Activated naive CD4-positive, alpha-beta T cell treated with anti-CD3 and anti-CD28 coated beads, Interleukin-2, amount 10 ng/mL, durations not matched to agents 7 days and 5 days (primary cell): ENCODE data around the gene SH3GL1.

Source experiments
- CTCF ChIA-PET: fragments of 350-600 bp; sonication (Branson Sonifier 250); formaldehyde crosslinking; loops from one replicate; lab custom pipeline; 2021; ENCODE audit warnings: antibody characterized with exemption; lab: Charles Lee
- DNase-seq: peaks from one replicate; pipeline ENCODE4 v3.0.0-alpha.2; 2020
- H3K27ac Mint-ChIP-seq: one replicate; pipeline ENCODE4 v1.8.0; 2021; ENCODE audit warnings: mild to moderate bottlenecking, moderate library complexity, mixed read lengths
- H3K27me3 Mint-ChIP-seq: one replicate; pipeline ENCODE4 v1.8.0; 2021; ENCODE audit warnings: mild to moderate bottlenecking, mixed read lengths
- H3K36me3 Mint-ChIP-seq: one replicate; pipeline ENCODE4 v1.8.0; 2021; ENCODE audit warnings: mixed read lengths
- H3K4me1 Mint-ChIP-seq: one replicate; pipeline ENCODE4 v1.8.0; 2021; ENCODE audit warnings: mixed read lengths
- H3K4me3 Mint-ChIP-seq: one replicate; pipeline ENCODE4 v1.8.0; 2021; ENCODE audit warnings: mild to moderate bottlenecking, moderate library complexity, mixed read lengths
- H3K9me3 Mint-ChIP-seq: one replicate; pipeline ENCODE4 v1.8.0; 2021; ENCODE audit warnings: mixed read lengths

Gene SH3GL1

GRCh38 chr19:4385291-4386040 lies 14.9 kb downstream of the SH3GL1 start:
- peaks cover 35% of the 10 kb centered on the region for H3K36me3 Mint-ChIP-seq
- no peaks in the 10 kb centered on the region for H3K27me3 Mint-ChIP-seq
- DNase-seq, result no peak
- CTCF ChIA-PET, result no interaction called here
- H3K4me3 Mint-ChIP-seq, result no peak overlapping the region
- peaks cover 46% of the 10 kb centered on the region for H3K4me1 Mint-ChIP-seq
- H3K9me3 Mint-ChIP-seq, result no peaks in the 10 kb centered on the region
- H3K27ac Mint-ChIP-seq, result no peak overlapping the region

GRCh38 chr19:4380254-4380727 lies 20.1 kb downstream of the SH3GL1 start:
- DNase-seq, result peak; percentile 82
- H3K27ac Mint-ChIP-seq, result peak overlapping the region; percentile 94

DNA sequence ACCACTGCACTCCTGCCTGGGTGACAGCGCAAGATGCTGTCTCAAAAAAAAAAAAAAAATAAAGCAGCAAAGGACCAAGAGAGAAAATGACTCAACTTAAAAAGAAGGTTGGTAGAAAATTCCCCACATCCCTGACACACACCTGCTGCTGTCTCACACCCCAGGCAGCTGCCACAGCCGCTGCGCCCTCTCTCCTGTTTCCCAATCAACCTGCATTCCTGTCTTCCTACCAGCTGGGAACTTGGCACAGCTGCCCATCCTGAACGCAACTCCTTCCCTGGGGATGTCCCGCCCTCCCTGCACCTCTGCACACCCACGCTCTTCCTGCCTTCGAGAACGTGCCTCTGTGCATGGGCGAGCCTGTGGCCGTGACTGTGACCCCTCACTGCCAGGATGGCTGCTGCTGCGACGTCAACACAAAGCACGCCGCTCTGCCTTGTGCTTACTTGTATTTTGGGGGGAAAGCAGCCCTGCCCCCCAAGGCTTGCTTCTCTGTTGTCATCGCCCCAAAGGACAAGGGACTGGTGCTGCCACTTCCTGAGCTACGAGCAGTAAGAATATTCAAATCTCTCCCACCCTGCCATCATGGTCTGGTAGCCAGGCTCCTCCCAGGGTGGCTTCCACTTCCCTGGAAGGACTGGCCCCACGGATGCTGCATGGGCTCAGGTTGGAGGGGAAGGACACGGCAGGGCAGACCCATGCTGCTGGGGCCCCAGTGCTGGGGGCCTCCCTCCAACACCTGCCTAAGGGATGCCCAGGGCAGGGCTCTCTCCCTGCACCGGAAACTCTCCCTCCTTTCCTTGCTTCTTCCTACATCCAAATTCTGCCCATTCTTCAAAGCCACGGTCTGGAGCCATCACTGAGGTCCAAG lies 20.7 kb downstream of the SH3GL1 start:
- H3K27me3 Mint-ChIP-seq, result no peaks in the 10 kb centered on the region
- no peaks in the 10 kb centered on the region for H3K9me3 Mint-ChIP-seq
- CTCF ChIA-PET, result interaction anchor here (0.7 to 1.4 kb wide), 2 partner anchors 23 to 27 kb away, joined by 3 to 4 read pairs; partner anchors contain the start of gene CHAF1A
- peaks cover 42% of the 10 kb centered on the region for H3K36me3 Mint-ChIP-seq
- peaks cover 76% of the 10 kb centered on the region for H3K4me1 Mint-ChIP-seq
- peak overlapping the region; percentile 94 for H3K27ac Mint-ChIP-seq
- DNase-seq, result peak; percentile 47
- peak overlapping the region; percentile 78 for H3K4me3 Mint-ChIP-seq

More at GRCh38 chr19:4380254-4380727, 20.1 kb downstream of the SH3GL1 start:
- no peaks in the 10 kb centered on the region for H3K27me3 Mint-ChIP-seq
- peak overlapping the region; percentile 78 for H3K4me3 Mint-ChIP-seq
- CTCF ChIA-PET, result interaction anchor here (0.9 to 1.4 kb wide), 2 partner anchors 14 to 22 kb away, joined by 4 read pairs; partner anchors contain the start of gene CHAF1A
- H3K4me1 Mint-ChIP-seq, result peaks cover 74% of the 10 kb centered on the region
- H3K36me3 Mint-ChIP-seq, result peaks cover 45% of the 10 kb centered on the region
- H3K9me3 Mint-ChIP-seq, result no peaks in the 10 kb centered on the region

GRCh38 chr19:4378886-4379285 lies 21.5 kb downstream of the SH3GL1 start:
- peaks cover 42% of the 10 kb centered on the region for H3K36me3 Mint-ChIP-seq
- DNase-seq, result peak; percentile 14
- H3K9me3 Mint-ChIP-seq, result no peaks in the 10 kb centered on the region
- H3K4me1 Mint-ChIP-seq, result peaks cover 80% of the 10 kb centered on the region
- CTCF ChIA-PET, result no interaction called here
- H3K4me3 Mint-ChIP-seq, result peak overlapping the region; percentile 78
- peak overlapping the region; percentile 94 for H3K27ac Mint-ChIP-seq
- no peaks in the 10 kb centered on the region for H3K27me3 Mint-ChIP-seq

DNA sequence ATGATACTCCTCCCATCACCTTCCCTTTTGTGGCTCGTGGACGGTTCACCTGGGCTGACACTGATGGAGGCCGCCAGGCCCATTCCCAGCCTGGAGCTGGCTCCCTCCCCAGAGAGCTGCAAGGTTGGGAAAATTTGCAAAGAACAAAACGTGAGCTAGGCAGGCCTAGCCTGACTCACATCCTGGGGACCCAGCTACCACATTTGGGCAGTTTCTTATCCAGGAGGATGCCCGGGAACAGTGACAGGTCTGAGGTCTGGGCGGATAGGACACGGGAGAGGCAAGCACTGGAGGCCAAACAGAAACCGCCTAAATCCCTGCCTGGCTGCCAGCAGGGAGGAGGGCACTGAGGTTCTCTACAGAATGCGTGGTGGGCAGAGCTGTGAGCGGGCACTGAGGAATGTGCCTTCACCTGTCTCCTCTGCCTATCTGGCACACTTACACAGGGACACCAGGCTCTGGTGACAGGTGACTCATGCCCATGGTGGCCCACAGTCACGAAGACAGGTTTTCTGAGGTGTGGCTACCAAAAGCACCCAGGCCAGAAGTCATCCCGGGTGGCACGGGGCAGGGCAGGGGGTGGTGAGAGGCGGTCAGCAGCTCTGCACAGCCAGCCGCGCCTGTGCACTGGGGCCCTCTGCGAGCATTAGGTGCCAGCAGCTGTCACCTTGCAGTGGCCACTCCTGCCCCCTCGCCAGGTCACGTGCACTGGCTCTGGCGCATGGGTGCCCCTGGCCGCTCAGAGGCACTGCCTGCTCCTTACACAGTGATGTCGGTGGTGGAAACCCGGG lies 23.2 kb downstream of the SH3GL1 start:
- H3K27ac Mint-ChIP-seq, result peak overlapping the region; percentile 49
- no peak for DNase-seq
- H3K36me3 Mint-ChIP-seq, result peaks cover 40% of the 10 kb centered on the region
- no peaks in the 10 kb centered on the region for H3K27me3 Mint-ChIP-seq
- H3K9me3 Mint-ChIP-seq, result no peaks in the 10 kb centered on the region
- H3K4me3 Mint-ChIP-seq, result peak overlapping the region; percentile 31
- CTCF ChIA-PET, result no interaction called here
- H3K4me1 Mint-ChIP-seq, result peaks cover 80% of the 10 kb centered on the region

GRCh38 chr19:4376671-4376990 lies 23.7 kb downstream of the SH3GL1 start:
- H3K27ac Mint-ChIP-seq, result peak overlapping the region; percentile 49
- no peaks in the 10 kb centered on the region for H3K9me3 Mint-ChIP-seq
- H3K4me3 Mint-ChIP-seq, result peak overlapping the region; percentile 31
- DNase-seq, result no peak
- H3K4me1 Mint-ChIP-seq, result peaks cover 81% of the 10 kb centered on the region
- peaks cover 40% of the 10 kb centered on the region for H3K36me3 Mint-ChIP-seq
- CTCF ChIA-PET, result no interaction called here
- H3K27me3 Mint-ChIP-seq, result no peaks in the 10 kb centered on the region

GRCh38 chr19:4376028-4376670 lies 24.2 kb downstream of the SH3GL1 start:
- Mint-ChIP-seq H3K27ac (peak overlapping the region; percentile 67), H3K27me3 (no peaks in the 10 kb centered on the region), H3K36me3 (peaks cover 41% of the 10 kb centered on the region), H3K4me3 (peak overlapping the region; percentile 31), H3K9me3 (no peaks in the 10 kb centered on the region), H3K4me1 (peaks cover 83% of the 10 kb centered on the region)
- DNase-seq, result no peak
- CTCF ChIA-PET, result no interaction called here

GRCh38 chr19:4375164-4376027 lies 25.0 kb downstream of the SH3GL1 start:
- H3K36me3 Mint-ChIP-seq, result peaks cover 45% of the 10 kb centered on the region
- H3K27me3 Mint-ChIP-seq, result no peaks in the 10 kb centered on the region
- H3K4me3 Mint-ChIP-seq, result no peak overlapping the region
- DNase-seq, result no peak
- peak overlapping the region; percentile 37 for H3K27ac Mint-ChIP-seq
- CTCF ChIA-PET, result no interaction called here
- H3K4me1 Mint-ChIP-seq, result peaks cover 83% of the 10 kb centered on the region
- no peaks in the 10 kb centered on the region for H3K9me3 Mint-ChIP-seq

- CTCF ChIA-PET, result no interaction called here
- Mint-ChIP-seq H3K9me3 (no peaks in the 10 kb centered on the region), H3K27ac (no peak overlapping the region), H3K4me3 (no peak overlapping the region), H3K4me1 (peaks cover 83% of the 10 kb centered on the region), H3K27me3 (no peaks in the 10 kb centered on the region), H3K36me3 (peaks cover 40% of the 10 kb centered on the region)
- DNase-seq, result no peak
Measured at GRCh38 chr19:4374498-4375163, 25.7 kb downstream of the SH3GL1 start.

DNA sequence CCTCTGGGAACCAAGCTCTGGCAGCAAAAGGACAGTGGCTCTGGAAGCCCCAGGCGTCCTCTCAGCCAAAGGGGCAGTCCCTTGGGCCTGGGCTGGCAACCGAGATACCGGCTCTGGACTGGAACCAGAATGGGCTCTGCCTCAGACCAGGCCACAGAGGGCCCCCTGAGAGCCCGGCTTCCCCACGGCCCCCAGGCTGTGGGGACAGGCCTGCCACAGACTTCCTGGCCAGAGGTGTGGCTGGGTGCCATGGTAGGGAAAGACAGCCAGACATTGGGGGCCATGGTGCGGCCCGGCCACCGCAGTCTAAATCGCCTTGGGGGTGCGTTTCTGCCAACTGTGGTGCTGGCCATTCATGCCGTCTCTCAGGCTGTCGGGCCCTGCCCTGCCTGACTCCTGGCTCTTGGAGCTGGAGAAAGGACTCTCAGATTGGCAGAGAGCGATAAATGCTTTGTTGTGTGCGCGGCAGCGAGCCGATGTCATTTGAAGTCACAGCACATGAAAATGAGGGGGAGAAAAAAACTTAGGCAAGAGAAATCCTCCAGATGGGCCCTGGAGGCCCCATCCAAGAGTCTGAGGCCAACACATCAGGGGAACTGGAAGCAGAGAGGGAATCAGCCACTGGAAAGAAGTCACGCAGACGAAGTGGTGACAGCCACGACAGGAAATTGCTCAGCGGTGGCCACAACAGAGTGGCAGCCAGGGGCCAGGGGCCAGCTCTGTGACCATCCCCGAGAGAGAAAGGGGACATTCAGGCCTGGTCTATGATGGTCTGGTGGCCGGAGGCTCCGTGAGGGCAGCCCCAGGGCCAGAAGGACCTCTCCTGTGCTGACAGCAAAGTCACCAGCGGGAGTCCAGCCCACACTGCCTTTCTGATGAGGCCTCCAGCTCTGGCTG lies 26.5 kb downstream of the SH3GL1 start:
- H3K27ac Mint-ChIP-seq, result peak overlapping the region; percentile 9
- H3K27me3 Mint-ChIP-seq, result no peaks in the 10 kb centered on the region
- no peaks in the 10 kb centered on the region for H3K9me3 Mint-ChIP-seq
- DNase-seq, result no peak
- peaks cover 34% of the 10 kb centered on the region for H3K36me3 Mint-ChIP-seq
- H3K4me1 Mint-ChIP-seq, result peaks cover 81% of the 10 kb centered on the region
- no peak overlapping the region for H3K4me3 Mint-ChIP-seq
- CTCF ChIA-PET, result no interaction called here

- DNase-seq, result no peak
- Mint-ChIP-seq H3K27me3 (no peaks in the 10 kb centered on the region), H3K36me3 (peaks cover 36% of the 10 kb centered on the region), H3K27ac (peak overlapping the region; percentile 7), H3K4me3 (no peak overlapping the region), H3K9me3 (no peaks in the 10 kb centered on the region), H3K4me1 (peaks cover 83% of the 10 kb centered on the region)
- CTCF ChIA-PET, result no interaction called here
Measured at GRCh38 chr19:4373013-4373367, 27.4 kb downstream of the SH3GL1 start.
